Measurements from ENCODE around the gene ELOVL6.

Gene ELOVL6

GRCh38 chr4:110119337-110119736 is 79.1 kb downstream of the ELOVL6 start:
- Histone ChIP-seq H3K36me3 (ENCODE audit: insufficient read depth, low read length) (no peaks in the 10 kb centered on the region), H3K27me3 (ENCODE audit: control insufficient read depth in 1 of 2, insufficient read depth in 2 of 2, low read length in 2 of 2) (no peaks in the 10 kb centered on the region), H3K4me1 (ENCODE audit: insufficient read depth, low read length) (no peaks in the 10 kb centered on the region), H3K4me3 (ENCODE audit: low read depth in 1 of 2, low read length in 2 of 2) (no peak overlapping the region), H3K27ac (ENCODE audit: low read depth, low read length) (no peak overlapping the region), H3K9ac (ENCODE audit: low read length) (no peak overlapping the region), H3K9me3 (ENCODE audit: low read length) (no peaks in the 10 kb centered on the region)

GRCh38 chr4:110112056-110112455 is 86.4 kb downstream of the ELOVL6 start:
- no peaks in the 10 kb centered on the region for H3K27me3 ChIP-seq (ENCODE audit: control insufficient read depth in 1 of 2, insufficient read depth in 2 of 2, low read length in 2 of 2)
- H3K4me1 ChIP-seq (ENCODE audit: insufficient read depth, low read length): no peaks in the 10 kb centered on the region
- no peak overlapping the region for H3K9ac ChIP-seq (ENCODE audit: low read length)
- H3K27ac ChIP-seq (ENCODE audit: low read depth, low read length): no peak overlapping the region
- H3K9me3 ChIP-seq (ENCODE audit: low read length): no peaks in the 10 kb centered on the region
- no peak overlapping the region for H3K4me3 ChIP-seq (ENCODE audit: low read depth in 1 of 2, low read length in 2 of 2)
- no peaks in the 10 kb centered on the region for H3K36me3 ChIP-seq (ENCODE audit: insufficient read depth, low read length)

- H3K9ac ChIP-seq (ENCODE audit: low read length): no peak overlapping the region
- H3K27ac ChIP-seq (ENCODE audit: low read depth, low read length): no peak overlapping the region
- H3K4me1 ChIP-seq (ENCODE audit: insufficient read depth, low read length): no peaks in the 10 kb centered on the region
- no peak overlapping the region for H3K4me3 ChIP-seq (ENCODE audit: low read depth in 1 of 2, low read length in 2 of 2)
- H3K36me3 ChIP-seq (ENCODE audit: insufficient read depth, low read length): no peaks in the 10 kb centered on the region
- no peaks in the 10 kb centered on the region for H3K9me3 ChIP-seq (ENCODE audit: low read length)
- H3K27me3 ChIP-seq (ENCODE audit: control insufficient read depth in 1 of 2, insufficient read depth in 2 of 2, low read length in 2 of 2): no peaks in the 10 kb centered on the region
Measured at GRCh38 chr4:110109455-110109854, 89.0 kb downstream of the ELOVL6 start.

GRCh38 chr4:110108960-110109359 is 89.5 kb downstream of the ELOVL6 start:
- H3K9me3 ChIP-seq (ENCODE audit: low read length): no peaks in the 10 kb centered on the region

DNA sequence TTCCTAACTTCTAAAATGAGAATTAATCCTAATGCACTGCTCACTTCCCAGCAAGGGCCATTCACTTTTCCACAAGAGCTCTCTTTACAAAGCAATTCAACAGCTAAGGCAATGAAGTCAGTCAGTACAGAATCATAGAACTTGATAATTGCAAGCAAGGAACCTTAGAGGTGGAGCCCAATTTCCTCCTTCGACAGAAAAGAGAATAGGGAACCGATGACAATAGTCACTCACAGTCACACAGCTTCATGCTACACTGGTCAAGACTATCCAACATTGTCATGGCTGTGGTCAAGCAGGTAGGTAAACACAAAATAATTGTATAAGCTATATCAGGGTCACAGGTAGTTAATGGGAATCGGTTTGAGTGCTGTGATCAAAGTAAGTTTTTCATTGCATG is 90.0 kb downstream of the ELOVL6 start:
- H3K36me3 ChIP-seq (ENCODE audit: insufficient read depth, low read length): no peaks in the 10 kb centered on the region
- no peaks in the 10 kb centered on the region for H3K4me1 ChIP-seq (ENCODE audit: insufficient read depth, low read length)
- no peaks in the 10 kb centered on the region for H3K27me3 ChIP-seq (ENCODE audit: control insufficient read depth in 1 of 2, insufficient read depth in 2 of 2, low read length in 2 of 2)
- no peak overlapping the region for H3K27ac ChIP-seq (ENCODE audit: low read depth, low read length)
- H3K9me3 ChIP-seq (ENCODE audit: low read length): no peaks in the 10 kb centered on the region
- no peak overlapping the region for H3K4me3 ChIP-seq (ENCODE audit: low read depth in 1 of 2, low read length in 2 of 2)
- H3K9ac ChIP-seq (ENCODE audit: low read length): no peak overlapping the region

More at GRCh38 chr4:110108960-110109359, 89.5 kb downstream of the ELOVL6 start:
- Histone ChIP-seq H3K27me3 (ENCODE audit: control insufficient read depth in 1 of 2, insufficient read depth in 2 of 2, low read length in 2 of 2) (no peaks in the 10 kb centered on the region), H3K27ac (ENCODE audit: low read depth, low read length) (no peak overlapping the region), H3K4me1 (ENCODE audit: insufficient read depth, low read length) (no peaks in the 10 kb centered on the region), H3K36me3 (ENCODE audit: insufficient read depth, low read length) (no peaks in the 10 kb centered on the region), H3K4me3 (ENCODE audit: low read depth in 1 of 2, low read length in 2 of 2) (no peak overlapping the region), H3K9ac (ENCODE audit: low read length) (no peak overlapping the region)

- H3K9me3 ChIP-seq (ENCODE audit: low read length): no peaks in the 10 kb centered on the region
- no peaks in the 10 kb centered on the region for H3K36me3 ChIP-seq (ENCODE audit: insufficient read depth, low read length)
- no peak overlapping the region for H3K27ac ChIP-seq (ENCODE audit: low read depth, low read length)
- no peaks in the 10 kb centered on the region for H3K27me3 ChIP-seq (ENCODE audit: control insufficient read depth in 1 of 2, insufficient read depth in 2 of 2, low read length in 2 of 2)
- H3K4me1 ChIP-seq (ENCODE audit: insufficient read depth, low read length): no peaks in the 10 kb centered on the region
- no peak overlapping the region for H3K4me3 ChIP-seq (ENCODE audit: low read depth in 1 of 2, low read length in 2 of 2)
- no peak overlapping the region for H3K9ac ChIP-seq (ENCODE audit: low read length)
Measured at GRCh38 chr4:110107866-110108265, 90.5 kb downstream of the ELOVL6 start.

- Histone ChIP-seq H3K36me3 (ENCODE audit: insufficient read depth, low read length) (no peaks in the 10 kb centered on the region), H3K27me3 (ENCODE audit: control insufficient read depth in 1 of 2, insufficient read depth in 2 of 2, low read length in 2 of 2) (no peaks in the 10 kb centered on the region), H3K4me1 (ENCODE audit: insufficient read depth, low read length) (no peaks in the 10 kb centered on the region), H3K4me3 (ENCODE audit: low read depth in 1 of 2, low read length in 2 of 2) (no peak overlapping the region), H3K9me3 (ENCODE audit: low read length) (no peaks in the 10 kb centered on the region), H3K27ac (ENCODE audit: low read depth, low read length) (no peak overlapping the region), H3K9ac (ENCODE audit: low read length) (no peak overlapping the region)
Measured at GRCh38 chr4:110106931-110107296, 91.5 kb downstream of the ELOVL6 start.

DNA sequence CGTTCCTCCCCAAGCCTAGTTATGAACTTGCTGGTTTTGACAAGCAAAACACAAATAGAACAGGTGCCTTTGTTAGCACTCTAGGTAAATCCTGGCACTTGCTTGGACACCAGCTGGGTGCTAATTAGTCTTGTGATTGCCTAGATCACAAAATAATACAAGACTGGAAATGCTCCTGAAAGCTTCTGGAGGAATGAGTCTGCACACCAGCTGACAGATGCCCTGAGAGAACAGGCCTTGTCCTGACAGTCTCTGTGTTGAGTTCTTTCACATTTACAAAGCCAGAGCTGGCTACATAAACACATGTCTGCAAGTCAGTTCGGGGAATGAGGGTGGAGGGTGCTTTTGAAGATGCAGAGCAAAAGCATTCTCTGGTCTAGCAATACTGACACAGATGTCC is 93.8 kb downstream of the ELOVL6 start:
- Histone ChIP-seq H3K9ac (ENCODE audit: low read length) (no peak overlapping the region), H3K4me1 (ENCODE audit: insufficient read depth, low read length) (no peaks in the 10 kb centered on the region), H3K4me3 (ENCODE audit: low read depth in 1 of 2, low read length in 2 of 2) (no peak overlapping the region), H3K9me3 (ENCODE audit: low read length) (no peaks in the 10 kb centered on the region), H3K27ac (ENCODE audit: low read depth, low read length) (no peak overlapping the region), H3K27me3 (ENCODE audit: control insufficient read depth in 1 of 2, insufficient read depth in 2 of 2, low read length in 2 of 2) (no peaks in the 10 kb centered on the region), H3K36me3 (ENCODE audit: insufficient read depth, low read length) (no peaks in the 10 kb centered on the region)

GRCh38 chr4:110099638-110100037 is 98.8 kb downstream of the ELOVL6 start:
- H3K4me3 ChIP-seq (ENCODE audit: low read depth in 1 of 2, low read length in 2 of 2): no peak overlapping the region
- H3K36me3 ChIP-seq (ENCODE audit: insufficient read depth, low read length): no peaks in the 10 kb centered on the region
- no peaks in the 10 kb centered on the region for H3K27me3 ChIP-seq (ENCODE audit: control insufficient read depth in 1 of 2, insufficient read depth in 2 of 2, low read length in 2 of 2)
- no peak overlapping the region for H3K9ac ChIP-seq (ENCODE audit: low read length)
- no peaks in the 10 kb centered on the region for H3K9me3 ChIP-seq (ENCODE audit: low read length)
- H3K4me1 ChIP-seq (ENCODE audit: insufficient read depth, low read length): no peaks in the 10 kb centered on the region
- no peak overlapping the region for H3K27ac ChIP-seq (ENCODE audit: low read depth, low read length)

- H3K27ac ChIP-seq (ENCODE audit: low read depth, low read length): no peak overlapping the region
- H3K4me3 ChIP-seq (ENCODE audit: low read depth in 1 of 2, low read length in 2 of 2): no peak overlapping the region
Measured at GRCh38 chr4:110096405-110096804, 102.0 kb downstream of the ELOVL6 start.

GRCh38 chr4:110092646-110093045 is 105.8 kb downstream of the ELOVL6 start:
- H3K4me1 ChIP-seq (ENCODE audit: insufficient read depth, low read length): no peaks in the 10 kb centered on the region
- no peak overlapping the region for H3K27ac ChIP-seq (ENCODE audit: low read depth, low read length)
- H3K4me3 ChIP-seq (ENCODE audit: low read depth in 1 of 2, low read length in 2 of 2): no peak overlapping the region
- H3K36me3 ChIP-seq (ENCODE audit: insufficient read depth, low read length): no peaks in the 10 kb centered on the region
- no peaks in the 10 kb centered on the region for H3K9me3 ChIP-seq (ENCODE audit: low read length)
- no peaks in the 10 kb centered on the region for H3K27me3 ChIP-seq (ENCODE audit: control insufficient read depth in 1 of 2, insufficient read depth in 2 of 2, low read length in 2 of 2)
- no peak overlapping the region for H3K9ac ChIP-seq (ENCODE audit: low read length)

More at GRCh38 chr4:110096405-110096804, 102.0 kb downstream of the ELOVL6 start:
- Histone ChIP-seq H3K9ac (ENCODE audit: low read length) (no peak overlapping the region), H3K36me3 (ENCODE audit: insufficient read depth, low read length) (no peaks in the 10 kb centered on the region), H3K4me1 (ENCODE audit: insufficient read depth, low read length) (no peaks in the 10 kb centered on the region), H3K9me3 (ENCODE audit: low read length) (no peaks in the 10 kb centered on the region), H3K27me3 (ENCODE audit: control insufficient read depth in 1 of 2, insufficient read depth in 2 of 2, low read length in 2 of 2) (no peaks in the 10 kb centered on the region)

GRCh38 chr4:110091434-110092140 is 106.8 kb downstream of the ELOVL6 start:
- Histone ChIP-seq H3K4me1 (ENCODE audit: insufficient read depth, low read length) (peaks cover 4% of the 10 kb centered on the region), H3K9ac (ENCODE audit: low read length) (no peak overlapping the region), H3K4me3 (ENCODE audit: low read depth in 1 of 2, low read length in 2 of 2) (no peak overlapping the region), H3K9me3 (ENCODE audit: low read length) (no peaks in the 10 kb centered on the region), H3K27ac (ENCODE audit: low read depth, low read length) (no peak overlapping the region), H3K27me3 (ENCODE audit: control insufficient read depth in 1 of 2, insufficient read depth in 2 of 2, low read length in 2 of 2) (no peaks in the 10 kb centered on the region), H3K36me3 (ENCODE audit: insufficient read depth, low read length) (no peaks in the 10 kb centered on the region)
